Stomach (tissue), 4 donors: ENCODE measurements around the gene MBD3L5.

Experiments used
- CTCF ChIP-seq, 7 experiments: fragments of 450-650 bp in 4 of 7; fragments of 200-600 bp in 3 of 7; sonication (generic) in 3 of 7; IDR thresholded peaks; one replicate each; pipeline ENCODE4 v1.5.1; 2016 to 2019; ENCODE audit warnings: antibody characterized with exemption in 7 of 7, control low read depth in 2 of 7, mild to moderate bottlenecking in 1 of 7
- EP300 ChIP-seq: sonication (generic); formaldehyde crosslinking; IDR thresholded peaks from one replicate; pipeline ENCODE4 v1.6.1; 2017; ENCODE audit warnings: antibody characterized with exemption
- POLR2A ChIP-seq, 4 donors: fragments of 450-650 bp; IDR thresholded peaks; one replicate each; pipeline ENCODE4 v1.6.1; 2016; ENCODE audit warnings: antibody characterized with exemption in 4 of 4, control low read depth in 2 of 4, mild to moderate bottlenecking in 1 of 4, moderate library complexity in 1 of 4

GRCh38 chr19:7013678-7014077 is 16.7 kb upstream of the MBD3L5 start:
- TF ChIP-seq CTCF (IDR thresholded peaks at IDR 0.05), result no peak
- no peak for TF ChIP-seq POLR2A (IDR thresholded peaks at IDR 0.05)
- no peak for TF ChIP-seq EP300
